GM21723 (cell line): ENCODE data around the gene TMEM271.

Experiments used
- ATAC-seq: cut with Tn5 transposase; IDR thresholded peaks from one replicate; pipeline ENCODE4 v1.9.1; 2021; ENCODE audit warnings: mild to moderate bottlenecking, moderate library complexity; ENCODE audit not compliant: unreplicated experiment

The TMEM271 gene

GRCh38 chr4:535181-535923 lies 40.7 kb downstream of the TMEM271 start:
- no peak for ATAC-seq

GRCh38 chr4:534576-535151 lies 41.4 kb downstream of the TMEM271 start:
- ATAC-seq, result no peak

GRCh38 chr4:534101-534575 lies 42.0 kb downstream of the TMEM271 start:
- no peak for ATAC-seq

GRCh38 chr4:533318-534100 lies 42.6 kb downstream of the TMEM271 start:
- no peak for ATAC-seq

GRCh38 chr4:532588-533317 lies 43.3 kb downstream of the TMEM271 start:
- ATAC-seq, result no peak

GRCh38 chr4:531721-532565 lies 44.2 kb downstream of the TMEM271 start:
- no peak for ATAC-seq

- no peak for ATAC-seq
Measured at GRCh38 chr4:531076-531475, 45.0 kb downstream of the TMEM271 start.

- ATAC-seq, result no peak
Measured at GRCh38 chr4:530017-530781, 45.9 kb downstream of the TMEM271 start.

- no peak for ATAC-seq
Measured at GRCh38 chr4:529563-529962, 46.5 kb downstream of the TMEM271 start.

GRCh38 chr4:528835-529234 lies 47.3 kb downstream of the TMEM271 start:
- no peak for ATAC-seq

- ATAC-seq, result no peak
Measured at GRCh38 chr4:528296-528695, 47.8 kb downstream of the TMEM271 start.

- no peak for ATAC-seq
Measured at GRCh38 chr4:526971-527460, 49.1 kb downstream of the TMEM271 start.

- ATAC-seq, result no peak
Measured at GRCh38 chr4:526189-526909, 49.7 kb downstream of the TMEM271 start.

- no peak for ATAC-seq
Measured at GRCh38 chr4:525660-526059, 50.4 kb downstream of the TMEM271 start.

- ATAC-seq, result no peak
Measured at GRCh38 chr4:524196-524595, 51.9 kb downstream of the TMEM271 start.
